ENCODE measurements around the gene SULT2B1.

The SULT2B1 gene

GRCh38 chr19:48524732-48525131 is 27.2 kb upstream of the SULT2B1 start:
- H3K79me1 ChIP-seq (ENCODE audit: low read depth, low read length), result no peaks in the 10 kb centered on the region
- H2AFZ ChIP-seq (ENCODE audit: low read length), result no peak overlapping the region
- peaks cover 3 to 6% of the 10 kb centered on the region in 2 donors for H3K9me3 ChIP-seq (replicated peaks in 1 of 2; ENCODE audit: control insufficient read depth in 2 of 2, insufficient read depth in 1 of 2, low read depth in 1 of 2, low read length in 2 of 2)
- no peak overlapping the region for H3K4me2 ChIP-seq (ENCODE audit: insufficient read depth, low read length, poor library complexity, severe bottlenecking)
- no peak overlapping the region for H2BK12ac ChIP-seq (ENCODE audit: low read length)
- H3K18ac ChIP-seq (ENCODE audit: low read length), result no peak overlapping the region
- DNase-seq (ENCODE audit: low spot score), result no peak
- H3K23ac ChIP-seq (ENCODE audit: low read depth, low read length, poor library complexity), result no peak overlapping the region
- H4K91ac ChIP-seq (ENCODE audit: low read depth, low read length, poor library complexity), result no peak overlapping the region
- H3K27me3 ChIP-seq (ENCODE audit: control insufficient read depth in 3 of 3, insufficient read depth in 3 of 3, low read depth in 1 of 3, low read length in 3 of 3), result no peaks in the 10 kb centered on the region
- no peak overlapping the region for H3K4ac ChIP-seq (ENCODE audit: low read length)
- H3K4me1 ChIP-seq (ENCODE audit: control insufficient read depth in 2 of 2, insufficient read depth in 1 of 2, low read depth in 1 of 2, low read length in 2 of 2), result no peaks in the 10 kb centered on the region
- H2BK15ac ChIP-seq (ENCODE audit: low read length), result no peak overlapping the region
- no peak overlapping the region for H3K27ac ChIP-seq (replicated peaks; ENCODE audit: low read length)
- no peaks in the 10 kb centered on the region for H3K36me3 ChIP-seq (replicated peaks in 1 of 2; ENCODE audit: control insufficient read depth in 2 of 2, insufficient read depth in 2 of 2, low read length in 2 of 2)
- H3K4me3 ChIP-seq (ENCODE audit: low read length in 2 of 2), result no peak overlapping the region
- no peak overlapping the region for H3K14ac ChIP-seq (ENCODE audit: low read length)
- no peak overlapping the region for H3K9ac ChIP-seq (ENCODE audit: low read depth, low read length, poor library complexity)
- no peak overlapping the region for H4K8ac ChIP-seq (ENCODE audit: low read depth, low read length)
- no peak overlapping the region for H2AK5ac ChIP-seq (ENCODE audit: low read depth, low read length)
- H2BK5ac ChIP-seq (ENCODE audit: low read length), result no peak overlapping the region
- WGBS, 2 donors (ENCODE audit: extremely low coverage in 2 of 2, insufficient read length in 2 of 2, insufficient replicate concordance in 1 of 2), result no CpG with 5 or more reads among the region's 5 CpGs
- no peak overlapping the region for H2BK120ac ChIP-seq (ENCODE audit: low read depth, low read length)

GRCh38 chr19:48529156-48529555 is 22.8 kb upstream of the SULT2B1 start:
- DNase-seq (ENCODE audit: low spot score), result no peak
- no peak overlapping the region for H2BK12ac ChIP-seq (ENCODE audit: low read length)
- no peak overlapping the region for H3K4me3 ChIP-seq (ENCODE audit: low read length in 2 of 2)
- no peak overlapping the region for H3K4ac ChIP-seq (ENCODE audit: low read length)
- H3K4me2 ChIP-seq (ENCODE audit: insufficient read depth, low read length, poor library complexity, severe bottlenecking), result no peak overlapping the region
- WGBS, 2 donors (ENCODE audit: extremely low coverage in 2 of 2, insufficient read length in 2 of 2, insufficient replicate concordance in 1 of 2), result no CpG with 5 or more reads among the region's 4 CpGs
- peaks cover 3 to 6% of the 10 kb centered on the region in 2 donors for H3K9me3 ChIP-seq (replicated peaks in 1 of 2; ENCODE audit: control insufficient read depth in 2 of 2, insufficient read depth in 1 of 2, low read depth in 1 of 2, low read length in 2 of 2)
- no peak overlapping the region for H3K27ac ChIP-seq (replicated peaks; ENCODE audit: low read length)
- no peak overlapping the region for H2BK5ac ChIP-seq (ENCODE audit: low read length)
- H3K4me1 ChIP-seq (ENCODE audit: control insufficient read depth in 2 of 2, insufficient read depth in 1 of 2, low read depth in 1 of 2, low read length in 2 of 2), result no peaks in the 10 kb centered on the region
- H4K91ac ChIP-seq (ENCODE audit: low read depth, low read length, poor library complexity), result no peak overlapping the region
- H3K27me3 ChIP-seq (ENCODE audit: control insufficient read depth in 3 of 3, insufficient read depth in 3 of 3, low read depth in 1 of 3, low read length in 3 of 3), result no peaks in the 10 kb centered on the region
- no peaks in the 10 kb centered on the region for H3K79me1 ChIP-seq (ENCODE audit: low read depth, low read length)
- no peak overlapping the region for H2BK15ac ChIP-seq (ENCODE audit: low read length)
- H3K18ac ChIP-seq (ENCODE audit: low read length), result no peak overlapping the region
- H3K14ac ChIP-seq (ENCODE audit: low read length), result no peak overlapping the region
- no peak overlapping the region for H2AK5ac ChIP-seq (ENCODE audit: low read depth, low read length)
- no peak overlapping the region for H2AFZ ChIP-seq (ENCODE audit: low read length)
- no peak overlapping the region for H3K9ac ChIP-seq (ENCODE audit: low read depth, low read length, poor library complexity)
- no peak overlapping the region for H3K23ac ChIP-seq (ENCODE audit: low read depth, low read length, poor library complexity)
- H2BK120ac ChIP-seq (ENCODE audit: low read depth, low read length), result no peak overlapping the region
- H3K36me3 ChIP-seq (replicated peaks in 1 of 2; ENCODE audit: control insufficient read depth in 2 of 2, insufficient read depth in 2 of 2, low read length in 2 of 2), result no peaks in the 10 kb centered on the region
- no peak overlapping the region for H4K8ac ChIP-seq (ENCODE audit: low read depth, low read length)

- Histone ChIP-seq H4K91ac (ENCODE audit: low read depth, low read length, poor library complexity) (no peak overlapping the region), H3K4ac (ENCODE audit: low read length) (no peak overlapping the region), H2BK120ac (ENCODE audit: low read depth, low read length) (no peak overlapping the region), H2BK5ac (ENCODE audit: low read length) (no peak overlapping the region), H3K4me1 (ENCODE audit: control insufficient read depth in 2 of 2, insufficient read depth in 1 of 2, low read depth in 1 of 2, low read length in 2 of 2) (no peaks in the 10 kb centered on the region), H3K27ac (replicated peaks; ENCODE audit: low read length) (no peak overlapping the region), H3K79me1 (ENCODE audit: low read depth, low read length) (no peaks in the 10 kb centered on the region), H3K9me3 (replicated peaks in 1 of 2; ENCODE audit: control insufficient read depth in 2 of 2, insufficient read depth in 1 of 2, low read depth in 1 of 2, low read length in 2 of 2) (peaks cover 2 to 6% of the 10 kb centered on the region in 2 donors), H3K4me2 (ENCODE audit: insufficient read depth, low read length, poor library complexity, severe bottlenecking) (no peak overlapping the region), H2AK5ac (ENCODE audit: low read depth, low read length) (no peak overlapping the region), H2BK15ac (ENCODE audit: low read length) (no peak overlapping the region), H3K36me3 (replicated peaks in 1 of 2; ENCODE audit: control insufficient read depth in 2 of 2, insufficient read depth in 2 of 2, low read length in 2 of 2) (no peaks in the 10 kb centered on the region), H2AFZ (ENCODE audit: low read length) (peak overlapping the region; percentile 19), H3K4me3 (ENCODE audit: low read length in 2 of 2) (no peak overlapping the region), H4K8ac (ENCODE audit: low read depth, low read length) (no peak overlapping the region), H3K23ac (ENCODE audit: low read depth, low read length, poor library complexity) (no peak overlapping the region), H3K18ac (ENCODE audit: low read length) (no peak overlapping the region), H3K9ac (ENCODE audit: low read depth, low read length, poor library complexity) (no peak overlapping the region), H3K27me3 (ENCODE audit: control insufficient read depth in 3 of 3, insufficient read depth in 3 of 3, low read depth in 1 of 3, low read length in 3 of 3) (no peaks in the 10 kb centered on the region), H2BK12ac (ENCODE audit: low read length) (no peak overlapping the region), H3K14ac (ENCODE audit: low read length) (no peak overlapping the region)
- no peak for DNase-seq (ENCODE audit: low spot score)
- WGBS, 2 donors (ENCODE audit: extremely low coverage in 2 of 2, insufficient read length in 2 of 2, insufficient replicate concordance in 1 of 2), result no CpG with 5 or more reads among the region's 20 CpGs
Measured at GRCh38 chr19:48530066-48530720, 21.8 kb upstream of the SULT2B1 start.

- Histone ChIP-seq H2AK5ac (ENCODE audit: low read depth, low read length) (no peak overlapping the region), H2AFZ (ENCODE audit: low read length) (no peak overlapping the region), H3K36me3 (replicated peaks in 1 of 2; ENCODE audit: control insufficient read depth in 2 of 2, insufficient read depth in 2 of 2, low read length in 2 of 2) (no peaks in the 10 kb centered on the region), H4K91ac (ENCODE audit: low read depth, low read length, poor library complexity) (no peak overlapping the region), H2BK12ac (ENCODE audit: low read length) (no peak overlapping the region), H3K27ac (replicated peaks; ENCODE audit: low read length) (no peak overlapping the region), H4K8ac (ENCODE audit: low read depth, low read length) (no peak overlapping the region), H3K18ac (ENCODE audit: low read length) (no peak overlapping the region), H3K4me3 (ENCODE audit: low read length in 2 of 2) (no peak overlapping the region), H3K4ac (ENCODE audit: low read length) (no peak overlapping the region), H3K9ac (ENCODE audit: low read depth, low read length, poor library complexity) (no peak overlapping the region), H3K23ac (ENCODE audit: low read depth, low read length, poor library complexity) (no peak overlapping the region), H2BK120ac (ENCODE audit: low read depth, low read length) (no peak overlapping the region), H3K27me3 (ENCODE audit: control insufficient read depth in 3 of 3, insufficient read depth in 3 of 3, low read depth in 1 of 3, low read length in 3 of 3) (no peaks in the 10 kb centered on the region), H3K4me2 (ENCODE audit: insufficient read depth, low read length, poor library complexity, severe bottlenecking) (no peak overlapping the region), H3K9me3 (replicated peaks in 1 of 2; ENCODE audit: control insufficient read depth in 2 of 2, insufficient read depth in 1 of 2, low read depth in 1 of 2, low read length in 2 of 2) (peaks cover 2 to 6% of the 10 kb centered on the region in 2 donors), H2BK15ac (ENCODE audit: low read length) (no peak overlapping the region), H3K4me1 (ENCODE audit: control insufficient read depth in 2 of 2, insufficient read depth in 1 of 2, low read depth in 1 of 2, low read length in 2 of 2) (no peaks in the 10 kb centered on the region), H3K79me1 (ENCODE audit: low read depth, low read length) (no peaks in the 10 kb centered on the region), H2BK5ac (ENCODE audit: low read length) (no peak overlapping the region), H3K14ac (ENCODE audit: low read length) (no peak overlapping the region)
- DNase-seq (ENCODE audit: low spot score), result no peak
- WGBS, 2 donors (ENCODE audit: extremely low coverage in 2 of 2, insufficient read length in 2 of 2, insufficient replicate concordance in 1 of 2), result no CpG with 5 or more reads among the region's 6 CpGs
Measured at GRCh38 chr19:48530770-48531169, 21.2 kb upstream of the SULT2B1 start.
